GM19324 (cell line): ENCODE data around the gene GUCA1C.

Experiments
- ATAC-seq: cut with Tn5 transposase; IDR thresholded peaks from one replicate; pipeline ENCODE4 v1.9.1; 2021; ENCODE audit warnings: mild to moderate bottlenecking, moderate library complexity; ENCODE audit not compliant: unreplicated experiment, low FRiP score

The GUCA1C gene

GRCh38 chr3:108914774-108915641 is 38.7 kb downstream of the GUCA1C start:
- peak; percentile 83 for ATAC-seq

- ATAC-seq = no peak
These were observed 43.9 kb downstream of the GUCA1C start for GRCh38 chr3:108909799-108910198.

GRCh38 chr3:108907194-108907593 is 46.5 kb downstream of the GUCA1C start:
- ATAC-seq = no peak

GRCh38 chr3:108899530-108899929 is 54.1 kb downstream of the GUCA1C start:
- ATAC-seq = no peak

GRCh38 chr3:108897883-108898282 is 55.8 kb downstream of the GUCA1C start:
- ATAC-seq = peak; percentile 56

GRCh38 chr3:108894981-108895380 is 58.7 kb downstream of the GUCA1C start:
- ATAC-seq = no peak

- no peak for ATAC-seq
These were observed 61.8 kb downstream of the GUCA1C start for GRCh38 chr3:108891833-108892232.

- no peak for ATAC-seq
These were observed 65.9 kb downstream of the GUCA1C start for GRCh38 chr3:108887777-108888176.

GRCh38 chr3:108887121-108887520 is 66.6 kb downstream of the GUCA1C start:
- ATAC-seq = no peak

GRCh38 chr3:108883373-108883772 is 70.3 kb downstream of the GUCA1C start:
- ATAC-seq = no peak

GRCh38 chr3:108882762-108883161 is 70.9 kb downstream of the GUCA1C start:
- ATAC-seq = no peak

- no peak for ATAC-seq
These were observed 73.8 kb downstream of the GUCA1C start for GRCh38 chr3:108879915-108880314.

- ATAC-seq = no peak
These were observed 75.8 kb downstream of the GUCA1C start for GRCh38 chr3:108877901-108878300.

GRCh38 chr3:108863799-108864135 is 89.9 kb downstream of the GUCA1C start:
- ATAC-seq = no peak

- ATAC-seq = no peak
These were observed 90.5 kb downstream of the GUCA1C start for GRCh38 chr3:108862865-108863798.

GRCh38 chr3:108861401-108861800 is 92.3 kb downstream of the GUCA1C start:
- ATAC-seq = no peak
